Measurements from ENCODE around the gene TMEM151B. TPM values are rescaled to one million over a fixed set of nuclear protein-coding genes. Genes with fewer than 3 reads are reported as not detected.
A peak's percentile ranks its signal among the peaks of the same experiment; 100 is the strongest.

TMEM151B gene
- total and polyA plus RNA-seq, 10 of the 15 experiments (the other 5 are each of a cell fraction or from before 2014, with no cell fraction given), result 0.01 to 0.19 (median 0.05) TPM; not detected in 6

DNA sequence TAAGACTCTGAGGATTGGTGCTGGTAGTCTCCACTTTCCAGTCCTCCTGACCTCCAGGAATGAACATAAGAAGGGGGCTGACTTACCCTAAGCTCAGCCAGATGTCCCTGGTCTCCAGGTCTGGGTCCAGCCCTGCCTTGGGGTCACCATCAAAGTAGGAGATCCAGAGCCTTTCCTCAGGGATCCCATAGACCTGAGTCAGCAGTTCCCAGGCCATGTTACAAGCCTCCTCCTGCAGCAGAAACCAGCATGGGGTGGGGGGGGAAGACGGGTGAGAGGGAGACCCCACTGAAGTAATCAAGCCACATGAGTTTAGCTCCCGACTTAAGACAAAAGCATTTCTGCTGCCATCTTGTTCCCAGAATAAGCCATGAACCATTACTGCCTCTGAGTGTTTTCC lies 41.1 kb downstream of the TMEM151B start (continued):
- TF ChIP-seq, protein P1, sequence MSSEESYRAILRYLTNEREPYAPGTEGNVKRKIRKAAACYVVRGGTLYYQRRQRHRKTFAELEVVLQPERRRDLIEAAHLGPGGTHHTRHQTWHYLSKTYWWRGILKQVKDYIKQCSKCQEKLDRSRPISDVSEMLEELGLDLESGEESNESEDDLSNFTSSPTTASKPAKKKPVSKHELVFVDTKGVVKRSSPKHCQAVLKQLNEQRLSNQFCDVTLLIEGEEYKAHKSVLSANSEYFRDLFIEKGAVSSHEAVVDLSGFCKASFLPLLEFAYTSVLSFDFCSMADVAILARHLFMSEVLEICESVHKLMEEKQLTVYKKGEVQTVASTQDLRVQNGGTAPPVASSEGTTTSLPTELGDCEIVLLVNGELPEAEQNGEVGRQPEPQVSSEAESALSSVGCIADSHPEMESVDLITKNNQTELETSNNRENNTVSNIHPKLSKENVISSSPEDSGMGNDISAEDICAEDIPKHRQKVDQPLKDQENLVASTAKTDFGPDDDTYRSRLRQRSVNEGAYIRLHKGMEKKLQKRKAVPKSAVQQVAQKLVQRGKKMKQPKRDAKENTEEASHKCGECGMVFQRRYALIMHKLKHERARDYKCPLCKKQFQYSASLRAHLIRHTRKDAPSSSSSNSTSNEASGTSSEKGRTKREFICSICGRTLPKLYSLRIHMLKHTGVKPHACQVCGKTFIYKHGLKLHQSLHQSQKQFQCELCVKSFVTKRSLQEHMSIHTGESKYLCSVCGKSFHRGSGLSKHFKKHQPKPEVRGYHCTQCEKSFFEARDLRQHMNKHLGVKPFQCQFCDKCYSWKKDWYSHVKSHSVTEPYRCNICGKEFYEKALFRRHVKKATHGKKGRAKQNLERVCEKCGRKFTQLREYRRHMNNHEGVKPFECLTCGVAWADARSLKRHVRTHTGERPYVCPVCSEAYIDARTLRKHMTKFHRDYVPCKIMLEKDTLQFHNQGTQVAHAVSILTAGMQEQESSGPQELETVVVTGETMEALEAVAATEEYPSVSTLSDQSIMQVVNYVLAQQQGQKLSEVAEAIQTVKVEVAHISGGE (CRISPR knock-in tag; IDR thresholded peaks at IDR 0.05), result no peak
- TF ChIP-seq ETV6 (conservative IDR thresholded peaks at IDR 0.05 in 1 of 2, IDR thresholded peaks at IDR 0.05 in 1 of 2; ENCODE audit: borderline replicate concordance in 1 of 2, low read depth in 1 of 2), result no peak

DNA sequence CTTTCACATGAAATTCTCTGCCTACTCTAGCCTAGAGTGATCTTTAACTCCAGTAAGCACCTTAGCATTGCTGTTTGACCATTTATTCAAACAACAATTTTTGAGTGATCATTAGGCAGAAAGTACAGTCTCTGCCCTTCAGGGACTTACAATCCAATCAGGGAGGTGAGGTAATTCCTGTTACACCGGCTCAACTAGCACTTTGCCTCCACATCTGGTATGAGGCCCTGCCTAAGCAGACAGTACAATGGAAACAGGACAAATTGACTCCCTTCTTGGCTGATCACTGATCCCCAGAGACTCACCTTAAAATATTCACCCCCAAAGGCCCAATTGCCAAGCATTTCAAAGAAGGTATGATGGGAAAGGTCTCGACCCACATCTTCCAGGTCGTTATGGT lies 41.5 kb downstream of the TMEM151B start:
- peak overlapping the region; percentile 97; the same call in 1 of the 2 replicates for H3K4me3 ChIP-seq
- H3K36me3 ChIP-seq (ENCODE audit: control insufficient read depth in 2 of 2, insufficient read depth in 2 of 2, low read length in 1 of 2), result peaks cover 4 to 14% of the 10 kb centered on the region in 2 experiments
- CTCF ChIA-PET, result interaction anchor here (1.4 to 2.8 kb wide), 3 partner anchors 17 to 44 kb away, joined by 6 to 34 read pairs (median 8); no protein-coding TSS in a partner anchor
- ATAC-seq (no peak), DNase-seq (ENCODE audit: low read depth, low spot score) (no peak), FAIRE-seq (peak; percentile 66)
- no peak for TF ChIP-seq CBX3 (IDR thresholded peaks at IDR 0.05; ENCODE audit: borderline replicate concordance, low read depth)
- TF ChIP-seq RBBP5 (conservative IDR thresholded peaks at IDR 0.05), result no peak
- TF ChIP-seq MTA3 (IDR thresholded peaks at IDR 0.05; ENCODE audit: borderline replicate concordance, low read length), result no peak
- TF ChIP-seq, protein P2, sequence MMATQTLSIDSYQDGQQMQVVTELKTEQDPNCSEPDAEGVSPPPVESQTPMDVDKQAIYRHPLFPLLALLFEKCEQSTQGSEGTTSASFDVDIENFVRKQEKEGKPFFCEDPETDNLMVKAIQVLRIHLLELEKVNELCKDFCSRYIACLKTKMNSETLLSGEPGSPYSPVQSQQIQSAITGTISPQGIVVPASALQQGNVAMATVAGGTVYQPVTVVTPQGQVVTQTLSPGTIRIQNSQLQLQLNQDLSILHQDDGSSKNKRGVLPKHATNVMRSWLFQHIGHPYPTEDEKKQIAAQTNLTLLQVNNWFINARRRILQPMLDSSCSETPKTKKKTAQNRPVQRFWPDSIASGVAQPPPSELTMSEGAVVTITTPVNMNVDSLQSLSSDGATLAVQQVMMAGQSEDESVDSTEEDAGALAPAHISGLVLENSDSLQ (IDR thresholded peaks at IDR 0.05), result no peak
- TF ChIP-seq, protein P3, sequence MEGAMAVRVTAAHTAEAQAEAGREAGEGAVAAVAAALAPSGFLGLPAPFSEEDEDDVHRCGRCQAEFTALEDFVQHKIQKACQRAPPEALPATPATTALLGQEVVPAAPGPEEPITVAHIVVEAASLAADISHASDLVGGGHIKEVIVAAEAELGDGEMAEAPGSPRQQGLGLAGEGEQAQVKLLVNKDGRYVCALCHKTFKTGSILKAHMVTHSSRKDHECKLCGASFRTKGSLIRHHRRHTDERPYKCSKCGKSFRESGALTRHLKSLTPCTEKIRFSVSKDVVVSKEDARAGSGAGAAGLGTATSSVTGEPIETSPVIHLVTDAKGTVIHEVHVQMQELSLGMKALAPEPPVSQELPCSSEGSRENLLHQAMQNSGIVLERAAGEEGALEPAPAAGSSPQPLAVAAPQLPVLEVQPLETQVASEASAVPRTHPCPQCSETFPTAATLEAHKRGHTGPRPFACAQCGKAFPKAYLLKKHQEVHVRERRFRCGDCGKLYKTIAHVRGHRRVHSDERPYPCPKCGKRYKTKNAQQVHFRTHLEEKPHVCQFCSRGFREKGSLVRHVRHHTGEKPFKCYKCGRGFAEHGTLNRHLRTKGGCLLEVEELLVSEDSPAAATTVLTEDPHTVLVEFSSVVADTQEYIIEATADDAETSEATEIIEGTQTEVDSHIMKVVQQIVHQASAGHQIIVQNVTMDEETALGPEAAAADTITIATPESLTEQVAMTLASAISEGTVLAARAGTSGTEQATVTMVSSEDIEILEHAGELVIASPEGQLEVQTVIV (IDR thresholded peaks at IDR 0.05; ENCODE audit: borderline replicate concordance, partially characterized antibody), result no peak
- no peak for TF ChIP-seq NR2C2 (IDR thresholded peaks at IDR 0.05; ENCODE audit: borderline replicate concordance, control insufficient read depth, insufficient read length, low read depth)
- TF ChIP-seq NFIC (IDR thresholded peaks at IDR 0.05; ENCODE audit: low read depth, low read length), result no peak
- TF ChIP-seq NBN (IDR thresholded peaks at IDR 0.05), result no peak
- TF ChIP-seq CREB1 (IDR thresholded peaks at IDR 0.05; ENCODE audit: low read depth), result no peak
- TF ChIP-seq MYB (IDR thresholded peaks at IDR 0.05; ENCODE audit: borderline replicate concordance, low read depth, low read length), result no peak
- TF ChIP-seq JUNB (IDR thresholded peaks at IDR 0.05), result no peak
- no peak for TF ChIP-seq ZSCAN29 (IDR thresholded peaks at IDR 0.05)
- no peak for TF ChIP-seq YY1 (IDR thresholded peaks at IDR 0.05; ENCODE audit: low read depth, low read length)
- no peak for TF ChIP-seq ESRRA (IDR thresholded peaks at IDR 0.05; ENCODE audit: low read length)
- 77% methylated on average over 3 of the region's 3 CpGs for whole genome bisulfite sequencing (ENCODE audit: insufficient coverage, insufficient replicate concordance, low lambda C conversion rate, missing lambda C conversion rate)
- peaks cover 11% of the 10 kb centered on the region for H3K79me2 ChIP-seq (ENCODE audit: control insufficient read depth, insufficient read depth, low read length)
- SMC1A ChIA-PET (ENCODE audit: uncharacterized antibody, unreplicated experiment), result interaction anchor here (2.7 kb wide), 1 partner anchor 44 kb away, joined by 11 read pairs; no protein-coding TSS in a partner anchor
- no peak overlapping the region for H3K27ac ChIP-seq (ENCODE audit: control insufficient read depth, insufficient read depth)
- no peak overlapping the region; the same call in 1 of the 2 replicates for H3K9ac ChIP-seq (ENCODE audit: control insufficient read depth, insufficient read depth, low read length)
- RAD21 ChIA-PET (ENCODE audit: unreplicated experiment), result no interaction called here
- H4K20me1 ChIP-seq (ENCODE audit: control insufficient read depth, insufficient read depth), result no peaks in the 10 kb centered on the region
- no TSS peak for BruUV-seq (replicated peaks)
- no peaks in the 10 kb centered on the region; a peak in 1 of 4 replicates for H3K27me3 ChIP-seq (replicated peaks in 1 of 2; ENCODE audit: control insufficient read depth in 2 of 2, insufficient read depth in 2 of 2, low read length in 1 of 2)
- no peaks in the 10 kb centered on the region for H3K9me3 ChIP-seq (replicated peaks; ENCODE audit: control insufficient read depth, insufficient read depth, low read length)
- peak overlapping the region; percentile 81 for H3K4me2 ChIP-seq (ENCODE audit: control insufficient read depth, insufficient read depth)
- peaks cover 5% of the 10 kb centered on the region for H3K4me1 ChIP-seq (ENCODE audit: control insufficient read depth, insufficient read depth, low read length)
- intact Hi-C loops (cut with micrococcal nuclease; ENCODE audit: unreplicated experiment) (loop anchor here (2.0 kb wide), 1 partner anchor 47 kb away; the partner anchor contains the start of gene NFKBIE), in situ Hi-C loops (cut with MboI) (no loop called here)
- H2AFZ ChIP-seq (ENCODE audit: control insufficient read depth, low read depth, low read length), result no peak overlapping the region
- POLR2A ChIA-PET, result no interaction called here

Data from GM12878 (cell line).